ENCODE results near the gene DLG4. TPM values are rescaled to one million over a fixed set of nuclear protein-coding genes. Genes with fewer than 3 reads are reported as not detected.

The DLG4 gene
- total RNA-seq, 2 experiments from 2014 or later: 10.2 to 11.0 TPM

DNA sequence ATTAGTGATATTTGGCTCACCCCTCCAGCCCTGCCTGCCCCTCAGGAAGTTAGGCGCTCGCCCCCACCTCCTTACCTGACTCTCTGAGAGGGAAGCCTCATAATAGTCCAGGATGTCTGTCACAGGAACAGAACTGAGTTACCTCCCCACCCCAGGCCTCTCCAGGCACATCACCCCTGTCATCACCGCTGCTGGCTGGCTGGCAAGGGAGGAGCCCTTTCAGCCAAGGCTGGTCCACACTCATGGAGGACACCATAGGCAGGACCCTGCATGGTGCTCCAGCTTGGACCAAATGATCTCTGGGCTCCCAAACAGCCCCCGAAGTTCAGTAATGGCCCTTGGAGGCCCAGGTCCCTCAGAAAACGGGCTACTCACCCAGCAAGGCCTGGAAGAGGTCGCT is 1.5 kb downstream of the DLG4 start:
- ATAC-seq (ENCODE audit: poor library complexity) (no peak), DNase-seq (peak in 1 of 14 experiments; percentile 29)
- TF ChIP-seq, protein P1, sequence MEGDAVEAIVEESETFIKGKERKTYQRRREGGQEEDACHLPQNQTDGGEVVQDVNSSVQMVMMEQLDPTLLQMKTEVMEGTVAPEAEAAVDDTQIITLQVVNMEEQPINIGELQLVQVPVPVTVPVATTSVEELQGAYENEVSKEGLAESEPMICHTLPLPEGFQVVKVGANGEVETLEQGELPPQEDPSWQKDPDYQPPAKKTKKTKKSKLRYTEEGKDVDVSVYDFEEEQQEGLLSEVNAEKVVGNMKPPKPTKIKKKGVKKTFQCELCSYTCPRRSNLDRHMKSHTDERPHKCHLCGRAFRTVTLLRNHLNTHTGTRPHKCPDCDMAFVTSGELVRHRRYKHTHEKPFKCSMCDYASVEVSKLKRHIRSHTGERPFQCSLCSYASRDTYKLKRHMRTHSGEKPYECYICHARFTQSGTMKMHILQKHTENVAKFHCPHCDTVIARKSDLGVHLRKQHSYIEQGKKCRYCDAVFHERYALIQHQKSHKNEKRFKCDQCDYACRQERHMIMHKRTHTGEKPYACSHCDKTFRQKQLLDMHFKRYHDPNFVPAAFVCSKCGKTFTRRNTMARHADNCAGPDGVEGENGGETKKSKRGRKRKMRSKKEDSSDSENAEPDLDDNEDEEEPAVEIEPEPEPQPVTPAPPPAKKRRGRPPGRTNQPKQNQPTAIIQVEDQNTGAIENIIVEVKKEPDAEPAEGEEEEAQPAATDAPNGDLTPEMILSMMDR (IDR thresholded peaks at IDR 0.05): no peak
- H3K9me3 Mint-ChIP-seq: no peaks in the 10 kb centered on the region
- peaks cover 18% of the 10 kb centered on the region for H3K36me3 ChIP-seq (ENCODE audit: insufficient read depth, low read length)
- H3K27ac ChIP-seq (ENCODE audit: low read depth in 1 of 2, low read length in 2 of 2): peak overlapping the region in 1 of 2 donors; percentile 33
- H3K27me3 Mint-ChIP-seq: no peaks in the 10 kb centered on the region
- peaks cover 80% of the 10 kb centered on the region for H3K4me1 ChIP-seq (ENCODE audit: insufficient read depth, low read length)
- H3K4me3 ChIP-seq (ENCODE audit: low read length): peak overlapping the region; percentile 37
- no peaks in the 10 kb centered on the region for H3K27me3 ChIP-seq (ENCODE audit: control insufficient read depth in 1 of 2, insufficient read depth in 2 of 2, low read length in 2 of 2)
- H3K4me1 Mint-ChIP-seq (ENCODE audit: low read depth): peaks cover 72% of the 10 kb centered on the region
- POLR2A ChIA-PET: interaction anchor here (13.1 kb wide), 1 partner anchor 20 kb away, joined by 234 read pairs; the partner anchor contains the start of genes DVL2, GABARAP and PHF23
- CTCF ChIA-PET: no interaction called here
- no peaks in the 10 kb centered on the region for H3K9me3 ChIP-seq (ENCODE audit: control insufficient read depth in 1 of 2, insufficient read depth in 1 of 2, low read length in 2 of 2)
- H3K27ac Mint-ChIP-seq: peak overlapping the region; percentile 73
- peaks cover 5% of the 10 kb centered on the region for H3K36me3 Mint-ChIP-seq (ENCODE audit: low read depth)
- peak overlapping the region; percentile 95 for H3K4me3 Mint-ChIP-seq
- intact Hi-C loops (cut with DNase I, micrococcal nuclease): loop anchor here in 1 of 2 experiments (5.0 kb wide), 1 partner anchor 34 kb away; the partner anchor contains the start of genes CTDNEP1 and ELP5

- POLR2A ChIA-PET: interaction anchor here (13.1 kb wide), 1 partner anchor 20 kb away, joined by 234 read pairs; the partner anchor contains the start of genes DVL2, GABARAP and PHF23
- Histone ChIP-seq H3K27me3 (ENCODE audit: control insufficient read depth in 1 of 2, insufficient read depth in 2 of 2, low read length in 2 of 2) (no peaks in the 10 kb centered on the region), H3K27ac (ENCODE audit: low read depth in 1 of 2, low read length in 2 of 2) (peak overlapping the region in 1 of 2 donors; percentile 44), H3K4me1 (ENCODE audit: insufficient read depth, low read length) (peaks cover 81% of the 10 kb centered on the region), H3K36me3 (ENCODE audit: insufficient read depth, low read length) (peaks cover 10% of the 10 kb centered on the region), H3K9me3 (ENCODE audit: control insufficient read depth in 1 of 2, insufficient read depth in 1 of 2, low read length in 2 of 2) (no peaks in the 10 kb centered on the region), H3K4me3 (ENCODE audit: low read length) (peak overlapping the region; percentile 37)
- Mint-ChIP-seq H3K27me3 (peaks cover under 1% of the 10 kb centered on the region), H3K4me1 (ENCODE audit: low read depth) (peaks cover 74% of the 10 kb centered on the region), H3K36me3 (ENCODE audit: low read depth) (peaks cover under 1% of the 10 kb centered on the region), H3K9me3 (no peaks in the 10 kb centered on the region), H3K27ac (peak overlapping the region; percentile 73), H3K4me3 (peak overlapping the region; percentile 95)
- intact Hi-C loops (cut with DNase I, micrococcal nuclease): loop anchor here in 1 of 2 experiments (5.0 kb wide), 1 partner anchor 35 kb away; the partner anchor contains the start of genes CTDNEP1 and ELP5
- CTCF ChIA-PET: no interaction called here
- TF ChIP-seq, protein P1 (IDR thresholded peaks at IDR 0.05): no peak
- DNase-seq (peak in 3 of 14 experiments; percentile 18 to 60 (median 53)), ATAC-seq (ENCODE audit: poor library complexity) (no peak)
Observed at GRCh38 chr17:7217113-7217987, 2.3 kb downstream of the DLG4 start.

DNA sequence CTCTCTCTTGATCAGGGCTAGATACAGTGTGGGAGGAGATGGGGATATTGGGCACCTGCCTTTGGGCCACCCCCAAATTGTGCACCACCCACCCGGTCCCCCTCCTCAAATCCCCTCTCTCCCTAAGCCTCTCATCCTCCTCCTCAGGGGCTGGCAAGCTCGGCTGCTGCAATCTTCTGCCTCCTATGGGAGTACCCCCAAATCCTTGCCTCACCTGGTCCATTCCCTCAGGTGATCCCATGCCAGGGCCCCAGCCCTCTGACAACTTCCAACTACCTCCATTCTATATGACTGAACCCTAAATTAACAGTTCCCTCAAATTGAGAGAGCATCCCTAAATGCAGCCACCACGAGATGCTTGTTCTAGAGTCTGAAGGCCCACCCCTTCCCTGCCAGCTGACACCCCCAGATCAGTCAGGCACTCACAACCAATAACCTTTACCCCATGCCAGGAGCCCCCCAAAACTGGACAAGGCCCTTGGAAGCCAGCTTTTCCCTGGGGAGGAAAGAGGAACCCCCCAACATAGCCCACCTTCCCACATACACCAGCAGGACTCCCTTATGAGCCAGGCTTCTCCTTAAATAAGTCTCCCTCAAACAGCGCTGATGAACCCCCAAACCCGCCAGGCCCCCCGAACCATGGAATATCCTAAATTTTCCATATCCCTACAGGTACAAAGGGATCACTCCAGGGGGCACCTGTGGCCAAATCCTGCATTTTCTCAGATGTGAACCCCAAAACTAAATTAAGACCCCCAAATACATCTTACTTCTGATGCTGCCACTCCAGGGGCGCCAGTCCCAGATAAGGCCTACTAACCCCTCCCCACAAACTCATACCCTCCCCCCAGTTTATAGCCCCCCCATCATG is 3.2 kb downstream of the DLG4 start:
- peaks cover 84% of the 10 kb centered on the region for H3K4me1 ChIP-seq (ENCODE audit: insufficient read depth, low read length)
- intact Hi-C loops (cut with DNase I, micrococcal nuclease): loop anchor here in 1 of 2 experiments (5.0 kb wide), 1 partner anchor 36 kb away; the partner anchor contains the start of genes CTDNEP1 and ELP5
- CTCF ChIA-PET: no interaction called here
- Mint-ChIP-seq H3K4me1 (ENCODE audit: low read depth) (peaks cover 80% of the 10 kb centered on the region), H3K27ac (peak overlapping the region; percentile 93), H3K9me3 (no peaks in the 10 kb centered on the region), H3K4me3 (peak overlapping the region; percentile 76), H3K27me3 (peaks cover 5% of the 10 kb centered on the region), H3K36me3 (ENCODE audit: low read depth) (no peaks in the 10 kb centered on the region)
- H3K27me3 ChIP-seq (ENCODE audit: control insufficient read depth in 1 of 2, insufficient read depth in 2 of 2, low read length in 2 of 2): no peaks in the 10 kb centered on the region
- TF ChIP-seq, protein P1 (IDR thresholded peaks at IDR 0.05): no peak
- no peak for DNase-seq
- H3K9me3 ChIP-seq (ENCODE audit: control insufficient read depth in 1 of 2, insufficient read depth in 1 of 2, low read length in 2 of 2): no peaks in the 10 kb centered on the region
- peak overlapping the region; percentile 5 for H3K4me3 ChIP-seq (ENCODE audit: low read length)
- peak overlapping the region in 1 of 2 donors; percentile 44 for H3K27ac ChIP-seq (ENCODE audit: low read depth in 1 of 2, low read length in 2 of 2)
- POLR2A ChIA-PET: interaction anchor here (13.1 kb wide), 1 partner anchor 21 kb away, joined by 234 read pairs; the partner anchor contains the start of genes DVL2, GABARAP and PHF23
- ATAC-seq (ENCODE audit: poor library complexity): no peak
- peaks cover under 1% of the 10 kb centered on the region for H3K36me3 ChIP-seq (ENCODE audit: insufficient read depth, low read length)

Measured in CD4-positive, alpha-beta T cell (primary cell).